Body of pancreas (tissue), 4 donors: ENCODE results near the gene VASP. TPM values are rescaled to one million over a fixed set of nuclear protein-coding genes. Genes with fewer than 3 reads are reported as not detected.

ENCODE experiments used
- ATAC-seq: fragments of 150-250 bp; one replicate; pipeline ENCODE4 v1.9.1; 2016
- DNase-seq, 4 donors: peaks; one replicate each; pipeline ENCODE4 v3.0.0-alpha.2; 2019
- H3K27ac ChIP-seq, 4 donors: fragments of 200-600 bp; sonication (generic); 1 replicate in 3 of 4; 2 replicates in 1 of 4; pipeline versions ENCODE4 v1.5.1 to v1.6.1; 2016 to 2019; ENCODE audit warnings: mild to moderate bottlenecking in 1 of 4, mixed read lengths in 1 of 4, moderate library complexity in 1 of 4
- H3K27me3 ChIP-seq, 2 donors: fragments of 200-600 bp; sonication (generic); one replicate each; pipeline ENCODE4 v1.6.0; 2016; ENCODE audit warnings: mild to moderate bottlenecking in 1 of 2
- H3K36me3 ChIP-seq, 2 donors: fragments of 200-600 bp; sonication (generic); replicated peaks in 1 of 2; 2 replicates each; pipeline ENCODE4 v1.5.1; 2016; ENCODE audit warnings: low read depth in 2 of 2; ENCODE audit not compliant: insufficient read depth in 1 of 2
- H3K4me1 ChIP-seq: fragments of 200-600 bp; sonication (generic); one replicate; pipeline ENCODE4 v1.6.0; 2016
- H3K4me3 ChIP-seq, 2 donors: fragments of 200-600 bp; sonication (generic); 1 replicate in 1 of 2; 2 replicates in 1 of 2; pipeline ENCODE4 v1.5.1; 2016 to 2019
- H3K9me3 ChIP-seq, 3 donors: fragments of 200-600 bp; sonication (generic); 1 replicate in 2 of 3; 2 replicates in 1 of 3; pipeline ENCODE4 v1.5.1; 2016
- POLR2A ChIP-seq, 3 donors: fragments of 450-650 bp; IDR thresholded peaks; one replicate each; pipeline ENCODE4 v1.6.1; 2016; ENCODE audit warnings: antibody characterized with exemption in 3 of 3, mild to moderate bottlenecking in 2 of 3
- WGBS, 2 donors: methylation state at CpG; one replicate each; pipeline ENCODE4 v1.1.5; 2017; 5-methylcytosine and 5-hydroxymethylcytosine counted together
- intact Hi-C: fragments of 100-400 bp; cut with DNase I; formaldehyde crosslinking; loops from one replicate; pipeline ENCODE4 v1.15.1; 2023
- total RNA-seq, 2 donors: library from RNA; depleted of rRNA; stranded (reverse); fragments of >200 nt; gene quantifications; one replicate each; pipeline ENCODE4 v1.1.0, GENCODE V29; 2016
- TF ChIP-seq, protein P1 (sequence below), 7 experiments: fragments of 450-650 bp in 4 of 7; fragments of 200-600 bp in 3 of 7; sonication (generic) in 3 of 7; IDR thresholded peaks; one replicate each; pipeline ENCODE4 v1.5.1; 2016 to 2019; ENCODE audit warnings: antibody characterized with exemption in 7 of 7

VASP gene
- total RNA-seq, 2 donors from 2014 or later: 27.0 to 29.7 TPM

DNA sequence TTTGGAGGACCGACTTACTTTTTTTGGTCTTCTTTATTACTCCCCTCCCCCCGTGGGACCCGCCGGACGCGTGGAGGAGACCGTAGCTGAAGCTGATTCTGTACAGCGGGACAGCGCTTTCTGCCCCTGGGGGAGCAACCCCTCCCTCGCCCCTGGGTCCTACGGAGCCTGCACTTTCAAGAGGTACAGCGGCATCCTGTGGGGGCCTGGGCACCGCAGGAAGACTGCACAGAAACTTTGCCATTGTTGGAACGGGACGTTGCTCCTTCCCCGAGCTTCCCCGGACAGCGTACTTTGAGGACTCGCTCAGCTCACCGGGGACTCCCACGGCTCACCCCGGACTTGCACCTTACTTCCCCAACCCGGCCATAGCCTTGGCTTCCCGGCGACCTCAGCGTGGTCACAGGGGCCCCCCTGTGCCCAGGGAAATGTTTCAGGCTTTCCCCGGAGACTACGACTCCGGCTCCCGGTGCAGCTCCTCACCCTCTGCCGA, 39.1 kb upstream of the VASP start:
- Histone ChIP-seq H3K9me3 (no peaks in the 10 kb centered on the region), H3K27ac (peak overlapping the region; percentile 77 to 97 (median 93)), H3K4me1 (peaks cover 25% of the 10 kb centered on the region), H3K4me3 (peak overlapping the region; percentile 2 to 23), H3K27me3 (no peaks in the 10 kb centered on the region), H3K36me3 (no peaks in the 10 kb centered on the region)
- DNase-seq: peak; percentile 45 to 55 (median 48)
- intact Hi-C loops: no loop called here
- no peak for ATAC-seq
- no peak for TF ChIP-seq POLR2A (IDR thresholded peaks at IDR 0.05)
- TF ChIP-seq, protein P1, sequence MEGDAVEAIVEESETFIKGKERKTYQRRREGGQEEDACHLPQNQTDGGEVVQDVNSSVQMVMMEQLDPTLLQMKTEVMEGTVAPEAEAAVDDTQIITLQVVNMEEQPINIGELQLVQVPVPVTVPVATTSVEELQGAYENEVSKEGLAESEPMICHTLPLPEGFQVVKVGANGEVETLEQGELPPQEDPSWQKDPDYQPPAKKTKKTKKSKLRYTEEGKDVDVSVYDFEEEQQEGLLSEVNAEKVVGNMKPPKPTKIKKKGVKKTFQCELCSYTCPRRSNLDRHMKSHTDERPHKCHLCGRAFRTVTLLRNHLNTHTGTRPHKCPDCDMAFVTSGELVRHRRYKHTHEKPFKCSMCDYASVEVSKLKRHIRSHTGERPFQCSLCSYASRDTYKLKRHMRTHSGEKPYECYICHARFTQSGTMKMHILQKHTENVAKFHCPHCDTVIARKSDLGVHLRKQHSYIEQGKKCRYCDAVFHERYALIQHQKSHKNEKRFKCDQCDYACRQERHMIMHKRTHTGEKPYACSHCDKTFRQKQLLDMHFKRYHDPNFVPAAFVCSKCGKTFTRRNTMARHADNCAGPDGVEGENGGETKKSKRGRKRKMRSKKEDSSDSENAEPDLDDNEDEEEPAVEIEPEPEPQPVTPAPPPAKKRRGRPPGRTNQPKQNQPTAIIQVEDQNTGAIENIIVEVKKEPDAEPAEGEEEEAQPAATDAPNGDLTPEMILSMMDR (IDR thresholded peaks at IDR 0.05): peak in 1 of 7 experiments; percentile 10
- WGBS, 2 donors: 0 to 1% methylated on average over 18 to 31 of the region's 31 CpGs

DNA sequence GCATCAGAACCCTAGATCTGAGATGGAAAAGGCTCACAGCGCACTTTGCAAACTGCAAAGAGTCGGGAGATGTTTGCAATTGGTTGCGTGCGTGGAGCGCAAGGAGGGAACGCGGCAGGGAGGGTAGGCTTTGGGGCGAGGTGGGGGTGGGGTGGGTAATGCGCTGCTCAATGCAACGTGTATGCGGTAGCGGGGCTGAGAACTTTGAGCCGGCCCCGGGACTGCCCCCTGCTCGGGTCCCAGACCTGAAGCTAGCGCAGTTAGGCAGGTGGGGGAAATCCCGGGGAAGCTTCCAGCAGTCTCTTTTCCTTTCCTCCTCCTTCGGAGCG, 38.5 kb upstream of the VASP start:
- Histone ChIP-seq H3K4me1 (peaks cover 25% of the 10 kb centered on the region), H3K4me3 (peak overlapping the region; percentile 2 to 23), H3K27ac (peak overlapping the region; percentile 92 to 97 (median 93)), H3K9me3 (no peaks in the 10 kb centered on the region), H3K36me3 (no peaks in the 10 kb centered on the region), H3K27me3 (no peaks in the 10 kb centered on the region)
- no peak for TF ChIP-seq POLR2A (IDR thresholded peaks at IDR 0.05)
- TF ChIP-seq, protein P1 (IDR thresholded peaks at IDR 0.05): no peak
- ATAC-seq (peak; percentile 5), DNase-seq (no peak)
- WGBS, 2 donors: 0 to 1% methylated on average over 16 to 19 of the region's 19 CpGs
- intact Hi-C loops: no loop called here

DNA sequence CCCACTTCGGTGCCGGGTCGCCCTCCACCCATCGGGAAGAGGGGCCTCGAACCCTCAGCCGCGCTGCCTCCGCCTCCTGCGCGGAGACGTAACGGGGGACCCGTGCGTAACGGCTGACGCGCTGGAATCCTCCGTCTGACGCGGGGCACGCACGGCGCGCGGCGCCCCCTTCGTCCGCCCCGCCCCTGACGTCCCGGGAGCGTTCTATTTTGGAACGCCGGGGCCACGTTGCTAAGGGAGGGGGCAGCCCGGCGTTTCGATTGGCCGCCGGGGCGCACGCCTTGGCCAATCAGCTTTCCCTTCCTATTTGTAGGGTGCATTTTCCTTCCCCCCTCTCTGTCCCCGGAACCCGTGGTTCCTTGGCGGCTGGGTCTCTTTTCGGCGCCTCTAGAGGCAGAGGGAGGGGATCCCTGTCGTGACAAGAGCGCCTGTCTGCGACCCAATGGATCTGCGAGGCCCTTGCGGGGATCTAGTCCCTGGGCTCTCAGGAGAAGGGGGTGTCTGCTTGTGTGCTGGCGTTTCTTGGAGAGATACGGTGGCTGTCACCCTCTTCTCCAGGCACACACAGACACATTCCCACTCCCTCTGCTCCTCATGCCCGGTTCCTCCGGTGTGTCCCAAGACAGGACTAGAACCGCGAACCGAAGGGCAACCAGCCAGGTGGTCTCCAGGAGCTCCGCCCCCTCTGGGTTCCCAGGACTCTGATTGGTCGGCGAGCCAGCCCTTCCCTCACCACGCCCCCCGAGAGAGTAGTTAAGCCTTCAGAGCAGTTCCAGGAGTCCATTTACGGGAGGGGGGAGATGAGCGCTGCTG, 37.9 kb upstream of the VASP start:
- 0% methylated on average over 17 to 66 of the region's 66 CpGs for WGBS, 2 donors
- peaks cover 25% of the 10 kb centered on the region for H3K4me1 ChIP-seq

DNA sequence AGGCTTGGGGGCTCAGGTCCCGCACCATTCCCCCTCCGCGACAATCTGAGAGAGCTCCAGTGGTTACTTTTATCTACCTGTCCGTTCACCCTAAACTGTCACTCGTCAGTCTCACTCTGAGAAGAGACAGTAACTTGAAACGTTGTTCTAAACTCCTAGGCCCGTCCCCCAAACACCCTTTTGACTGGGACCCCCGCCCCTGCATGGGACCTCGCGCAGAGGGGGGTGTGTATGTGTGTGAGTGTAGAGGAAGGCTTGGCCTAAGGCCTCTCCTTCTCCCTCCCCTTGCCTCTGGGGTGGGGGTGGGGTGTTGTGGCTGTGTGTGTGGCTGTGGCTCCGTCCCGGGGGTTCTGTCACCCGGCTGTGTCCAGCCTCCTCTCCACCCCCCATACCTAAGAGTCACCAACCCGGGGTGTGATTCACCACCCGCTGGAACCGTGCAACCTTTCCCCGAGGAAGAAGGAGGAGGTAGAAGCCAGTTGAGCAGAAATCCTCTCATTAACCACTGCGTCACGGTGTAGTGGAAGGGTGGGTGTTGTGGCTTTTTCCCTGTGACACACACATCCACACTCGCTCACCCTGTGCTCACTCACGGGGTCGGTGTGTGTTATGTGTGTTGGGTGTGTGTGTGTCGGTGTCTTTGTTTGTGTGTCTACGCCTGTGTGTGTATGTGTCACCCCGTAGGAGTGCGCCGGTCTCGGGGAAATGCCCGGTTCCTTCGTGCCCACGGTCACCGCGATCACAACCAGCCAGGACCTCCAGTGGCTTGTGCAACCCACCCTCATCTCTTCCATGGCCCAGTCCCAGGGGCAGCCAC, 37.1 kb upstream of the VASP start:
- H3K27ac ChIP-seq: peak overlapping the region; percentile 92 to 97 (median 93)
- 39 to 49% methylated on average over 22 to 33 of the region's 33 CpGs for WGBS, 2 donors
- no peaks in the 10 kb centered on the region for H3K27me3 ChIP-seq
- no peaks in the 10 kb centered on the region for H3K36me3 ChIP-seq
- H3K9me3 ChIP-seq: no peaks in the 10 kb centered on the region
- no peak for ATAC-seq
- intact Hi-C loops: no loop called here
- DNase-seq: peak in 2 of 4 donors; percentile 35 to 38
- TF ChIP-seq, protein P1 (IDR thresholded peaks at IDR 0.05): no peak
- no peak for TF ChIP-seq POLR2A (IDR thresholded peaks at IDR 0.05)
- peak overlapping the region in 1 of 2 donors; percentile 7 for H3K4me3 ChIP-seq
- H3K4me1 ChIP-seq: peaks cover 25% of the 10 kb centered on the region

More for the DNA sequence above, 37.9 kb upstream of the VASP start:
- peak overlapping the region; percentile 2 to 23 for H3K4me3 ChIP-seq
- H3K9me3 ChIP-seq: no peaks in the 10 kb centered on the region
- TF ChIP-seq, protein P1 (IDR thresholded peaks at IDR 0.05): peak in 1 of 7 experiments; percentile 8
- TF ChIP-seq POLR2A (IDR thresholded peaks at IDR 0.05): peak; percentile 68 to 96 (median 93)
- DNase-seq (peak; percentile 91 to 96 (median 94)), ATAC-seq (peak; percentile 84)
- no peaks in the 10 kb centered on the region for H3K36me3 ChIP-seq
- peak overlapping the region; percentile 92 to 97 (median 93) for H3K27ac ChIP-seq
- H3K27me3 ChIP-seq: no peaks in the 10 kb centered on the region
- intact Hi-C loops: no loop called here
